ENCODE measurements around the gene CCDC141.

Gene CCDC141

GRCh38 chr2:178827739-178828485, 222.0 kb downstream of the CCDC141 start:
- DNase-seq (ENCODE audit: low read depth): no peak

- no peak for DNase-seq (ENCODE audit: low read depth)
These were observed 222.8 kb downstream of the CCDC141 start for GRCh38 chr2:178827111-178827510.

GRCh38 chr2:178825183-178825582, 224.8 kb downstream of the CCDC141 start:
- DNase-seq (ENCODE audit: low read depth): no peak

GRCh38 chr2:178824181-178824580, 225.8 kb downstream of the CCDC141 start:
- no peak for DNase-seq (ENCODE audit: low read depth)

- no peak for DNase-seq (ENCODE audit: low read depth)
These were observed 229.9 kb downstream of the CCDC141 start for GRCh38 chr2:178819992-178820391.

- DNase-seq (ENCODE audit: low read depth): no peak
These were observed 230.6 kb downstream of the CCDC141 start for GRCh38 chr2:178819147-178819875.

- DNase-seq (ENCODE audit: low read depth): no peak
These were observed 238.0 kb downstream of the CCDC141 start for GRCh38 chr2:178811901-178812300.

GRCh38 chr2:178811045-178811444, 238.9 kb downstream of the CCDC141 start:
- no peak for DNase-seq (ENCODE audit: low read depth)

- no peak for DNase-seq (ENCODE audit: low read depth)
These were observed 239.5 kb downstream of the CCDC141 start for GRCh38 chr2:178810422-178810821.

GRCh38 chr2:178807227-178808008, 242.5 kb downstream of the CCDC141 start, which contains the start of gene TTN:
TTN (minus strand) TSS chr2:178807423; CDS start chr2:178804642, 2,781 bp downstream.
- DNase-seq (ENCODE audit: low read depth): no peak

GRCh38 chr2:178806543-178806942, 243.4 kb downstream of the CCDC141 start:
- DNase-seq (ENCODE audit: low read depth): no peak

GRCh38 chr2:178805457-178805856, 244.5 kb downstream of the CCDC141 start:
- DNase-seq (ENCODE audit: low read depth): no peak

- no peak for DNase-seq (ENCODE audit: low read depth)
These were observed 245.1 kb downstream of the CCDC141 start for GRCh38 chr2:178804791-178805190.

- DNase-seq (ENCODE audit: low read depth): no peak
These were observed 249.4 kb downstream of the CCDC141 start for GRCh38 chr2:178800510-178800909.

GRCh38 chr2:178799305-178799704, 250.6 kb downstream of the CCDC141 start:
- no peak for DNase-seq (ENCODE audit: low read depth)

- no peak for DNase-seq (ENCODE audit: low read depth)
These were observed 253.8 kb downstream of the CCDC141 start for GRCh38 chr2:178796079-178796677.

- DNase-seq (ENCODE audit: low read depth): no peak
These were observed 262.0 kb downstream of the CCDC141 start for GRCh38 chr2:178787934-178788333.

- no peak for DNase-seq (ENCODE audit: low read depth)
These were observed 262.8 kb downstream of the CCDC141 start for GRCh38 chr2:178787155-178787554.

- DNase-seq (ENCODE audit: low read depth): no peak
These were observed 266.0 kb downstream of the CCDC141 start for GRCh38 chr2:178783889-178784288.

GRCh38 chr2:178782236-178782635, 267.7 kb downstream of the CCDC141 start:
- no peak for DNase-seq (ENCODE audit: low read depth)

All from stimulated activated CD8-positive, alpha-beta memory T cell treated with anti-CD3 and anti-CD28 coated beads, Interleukin-4, amount 100 ng/mL, for 24 hours (primary cell).